NK-92 treated with Interleukin-12 subunit alpha and Interleukin-12 subunit beta, amount 100 ng/mL, for 24 hours (cell line): Measurements from ENCODE around the gene COL23A1.
"Not testable (repeated sequence)": the region's sequence is repeated elsewhere in the genome, so short reads cannot be mapped to it uniquely, and the experiment has no call there.

Experiments used
- DNase-seq: peaks from one replicate; lab custom pipeline; 2025; lab: John Stamatoyannopoulos, UW

COL23A1 gene

GRCh38 chr5:178319541-178320041, 270.6 kb downstream of the COL23A1 start:
- no peak for DNase-seq

GRCh38 chr5:178318893-178319292, 271.3 kb downstream of the COL23A1 start:
- DNase-seq = no peak

DNA sequence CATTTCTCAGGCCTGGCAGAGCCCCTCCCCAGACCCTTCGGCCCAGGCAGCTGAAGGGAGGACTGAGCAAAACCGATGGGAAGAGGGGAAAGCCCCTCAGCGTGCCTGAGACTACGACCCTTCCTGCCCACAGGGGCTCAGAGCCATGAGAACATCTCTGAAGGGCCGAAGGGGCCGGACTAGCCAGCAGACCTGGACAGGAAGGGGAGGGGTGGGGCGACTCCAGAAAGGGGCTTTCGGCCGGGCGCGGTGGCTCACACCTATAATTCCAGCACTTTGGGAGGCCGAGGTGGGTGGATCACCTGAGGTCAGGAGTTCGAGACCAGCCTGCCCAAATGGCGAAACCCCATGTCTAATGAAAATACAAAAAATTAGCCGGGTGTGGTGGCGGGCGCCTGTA, 271.8 kb downstream of the COL23A1 start:
- DNase-seq = no peak

GRCh38 chr5:178317727-178318126, 272.5 kb downstream of the COL23A1 start:
- not testable (repeated sequence) for DNase-seq

DNA sequence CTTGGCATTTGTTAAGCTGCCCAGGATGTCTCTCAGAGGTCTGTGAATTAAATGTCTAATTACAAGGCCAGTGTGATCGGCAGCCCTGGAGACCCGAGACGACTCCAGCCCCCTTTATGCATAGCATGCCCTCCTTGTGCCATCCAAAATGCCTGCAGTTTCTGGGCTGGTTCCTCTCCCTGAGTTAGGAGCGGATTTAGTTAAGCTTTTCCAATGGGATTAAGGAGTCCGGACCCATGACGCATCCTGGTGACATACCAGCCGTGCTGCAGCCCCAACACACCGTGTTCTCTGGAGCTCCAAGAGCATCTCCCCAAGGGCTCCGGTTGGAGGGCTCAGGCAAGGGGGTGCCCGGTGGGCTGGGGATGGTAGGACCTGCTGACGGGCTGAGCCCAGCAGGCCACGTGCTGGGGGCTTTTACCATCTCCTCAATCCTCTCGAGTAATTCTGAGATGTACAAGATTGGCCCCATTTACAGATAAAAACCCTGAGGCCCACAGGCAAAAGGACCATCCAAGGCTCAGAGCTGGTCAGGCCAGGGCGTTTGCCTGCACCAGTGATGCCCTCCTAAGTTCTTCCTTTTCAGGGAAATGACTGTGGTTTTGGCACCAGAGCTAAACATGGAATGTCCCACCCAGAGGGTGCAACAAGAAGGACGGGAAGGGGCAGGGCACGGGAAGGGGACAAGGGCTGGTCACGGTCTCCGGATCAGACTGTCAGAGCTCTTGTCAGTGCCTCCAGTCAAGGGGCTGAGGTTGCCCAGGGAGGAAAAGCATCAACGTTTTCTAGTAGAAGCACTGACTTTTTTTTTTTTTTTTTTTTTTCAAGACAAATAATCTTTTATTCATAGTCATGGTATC, 275.0 kb downstream of the COL23A1 start:
- DNase-seq = no peak

DNA sequence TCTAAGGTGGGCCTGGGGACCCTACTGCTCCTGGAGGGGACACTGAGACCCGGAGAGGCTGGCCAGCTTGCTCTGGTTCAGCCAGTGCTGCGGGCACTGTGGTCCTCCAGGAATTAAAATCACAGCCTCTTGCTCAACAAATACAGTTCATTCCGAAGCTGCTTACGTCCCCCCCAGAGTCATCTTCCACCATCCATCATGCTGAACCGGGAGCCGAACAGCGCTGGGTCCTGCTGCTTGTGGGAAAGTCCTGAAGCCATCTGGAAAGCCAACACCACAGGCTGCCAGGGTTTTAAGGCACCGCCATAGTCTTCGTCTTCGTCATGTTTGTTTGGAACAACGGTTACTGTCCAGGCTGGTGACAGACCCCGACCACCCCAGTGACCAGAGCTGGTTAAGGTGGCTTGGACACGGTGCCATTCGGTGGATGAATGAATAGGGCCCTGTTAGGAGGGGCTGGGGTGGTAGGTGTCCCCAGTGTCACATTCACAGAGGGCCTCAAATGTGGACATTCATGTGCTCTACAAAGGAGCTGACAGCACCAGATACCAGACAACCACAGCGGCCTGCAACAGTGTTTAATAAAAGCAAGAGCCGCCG, 276.0 kb downstream of the COL23A1 start:
- no peak for DNase-seq

- no peak for DNase-seq
Observed at GRCh38 chr5:178313316-178313715, 276.9 kb downstream of the COL23A1 start.

GRCh38 chr5:178312880-178313282, 277.3 kb downstream of the COL23A1 start:
- no peak for DNase-seq

GRCh38 chr5:178310130-178310865, 279.9 kb downstream of the COL23A1 start:
- no peak for DNase-seq

DNA sequence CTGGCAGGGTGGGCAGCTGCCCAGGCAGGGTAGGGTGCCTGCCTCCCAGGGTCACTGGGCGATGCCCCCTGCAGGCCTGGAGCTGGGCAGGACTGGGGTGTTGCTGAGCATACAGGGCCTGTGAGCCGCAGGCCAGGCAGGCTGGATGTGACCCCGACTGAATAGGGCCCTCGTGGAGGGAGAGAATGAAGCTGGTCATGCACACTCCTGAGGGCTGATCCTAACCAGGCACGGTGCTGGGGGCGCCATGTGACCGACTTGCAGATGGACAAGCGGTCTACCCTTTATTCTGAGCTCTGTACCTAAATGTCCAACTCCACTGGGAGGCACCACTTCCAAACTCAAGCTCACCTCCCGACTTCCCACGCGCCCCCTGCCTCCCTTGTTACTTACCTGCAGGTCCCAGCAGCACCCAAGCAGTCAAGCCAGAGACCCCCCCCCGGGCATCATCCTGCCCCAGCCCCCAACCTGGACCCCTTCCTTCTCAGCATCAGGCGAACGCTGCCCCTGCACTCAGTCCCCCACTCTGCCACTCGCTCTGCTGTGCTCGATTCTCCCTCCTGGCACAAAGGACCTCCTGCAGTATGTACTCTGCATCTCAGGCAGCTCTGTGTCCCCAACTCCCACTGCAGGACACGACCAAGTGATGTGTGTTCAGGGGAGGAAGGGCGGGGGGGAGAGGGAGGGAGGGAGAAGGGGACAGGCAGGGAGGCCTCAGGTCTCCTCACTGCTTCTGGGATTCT, 280.8 kb downstream of the COL23A1 start:
- no peak for DNase-seq

- DNase-seq = no peak
Observed at GRCh38 chr5:178308541-178309092, 281.6 kb downstream of the COL23A1 start.

- no peak for DNase-seq
Observed at GRCh38 chr5:178307267-178308045, 282.7 kb downstream of the COL23A1 start.

DNA sequence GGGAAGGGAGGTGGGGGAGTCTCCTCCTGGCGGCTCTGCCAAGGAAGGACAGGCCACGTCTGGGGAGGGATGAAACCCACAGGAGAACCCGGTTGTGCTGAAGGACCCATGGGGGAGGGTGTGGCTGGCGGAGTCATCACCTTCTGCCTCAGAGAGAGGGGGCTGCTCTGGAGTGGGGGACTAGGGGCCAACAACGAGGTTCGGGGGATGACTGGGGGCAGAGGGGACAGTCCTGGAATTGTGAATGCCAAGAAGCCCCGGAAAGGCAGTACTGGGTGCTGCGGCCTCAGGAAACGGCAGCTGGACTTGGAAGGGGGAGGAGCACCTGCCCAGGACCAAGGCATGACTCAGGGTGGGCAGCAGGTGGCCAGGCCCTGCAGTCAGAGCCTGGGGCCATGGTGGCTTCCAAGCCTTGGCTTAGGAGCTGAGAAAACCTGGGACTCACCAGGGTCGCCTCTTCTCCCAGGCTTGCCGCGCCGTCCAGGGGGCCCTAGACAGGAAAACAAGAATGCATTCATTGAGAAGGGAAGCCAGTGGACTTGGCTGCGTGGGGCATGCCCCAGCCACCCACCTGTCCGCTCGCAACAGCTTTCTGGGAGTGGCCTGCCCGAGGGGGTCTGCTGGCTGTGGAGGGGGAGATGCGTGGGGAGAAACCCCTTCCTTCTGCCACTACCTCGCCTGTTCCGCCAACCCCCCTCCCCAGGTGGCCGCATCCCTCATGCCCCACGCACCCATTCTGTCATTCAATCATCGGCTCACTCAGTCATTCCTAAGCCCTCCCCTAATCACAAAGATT, 283.6 kb downstream of the COL23A1 start:
- DNase-seq = no peak

DNA sequence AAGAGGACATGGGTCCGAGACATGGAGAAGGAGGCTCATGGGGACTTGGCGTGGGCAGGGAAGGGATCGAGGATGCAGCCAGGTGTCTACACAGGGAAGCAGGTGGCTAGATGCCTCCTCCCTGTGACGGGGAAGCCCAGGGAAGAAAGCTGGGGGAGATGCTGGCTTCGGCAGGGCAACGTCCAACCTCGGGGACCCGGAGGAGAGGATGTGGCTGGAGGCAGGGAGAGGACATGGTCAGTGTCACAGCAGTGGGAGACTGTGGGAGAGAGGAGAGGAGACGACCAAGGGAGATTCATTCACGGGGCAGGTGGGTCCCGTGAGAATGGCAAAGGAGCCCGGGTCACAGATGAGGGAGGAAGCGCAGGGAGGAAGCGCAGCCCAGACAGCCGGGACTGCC, 284.4 kb downstream of the COL23A1 start:
- DNase-seq = no peak

DNA sequence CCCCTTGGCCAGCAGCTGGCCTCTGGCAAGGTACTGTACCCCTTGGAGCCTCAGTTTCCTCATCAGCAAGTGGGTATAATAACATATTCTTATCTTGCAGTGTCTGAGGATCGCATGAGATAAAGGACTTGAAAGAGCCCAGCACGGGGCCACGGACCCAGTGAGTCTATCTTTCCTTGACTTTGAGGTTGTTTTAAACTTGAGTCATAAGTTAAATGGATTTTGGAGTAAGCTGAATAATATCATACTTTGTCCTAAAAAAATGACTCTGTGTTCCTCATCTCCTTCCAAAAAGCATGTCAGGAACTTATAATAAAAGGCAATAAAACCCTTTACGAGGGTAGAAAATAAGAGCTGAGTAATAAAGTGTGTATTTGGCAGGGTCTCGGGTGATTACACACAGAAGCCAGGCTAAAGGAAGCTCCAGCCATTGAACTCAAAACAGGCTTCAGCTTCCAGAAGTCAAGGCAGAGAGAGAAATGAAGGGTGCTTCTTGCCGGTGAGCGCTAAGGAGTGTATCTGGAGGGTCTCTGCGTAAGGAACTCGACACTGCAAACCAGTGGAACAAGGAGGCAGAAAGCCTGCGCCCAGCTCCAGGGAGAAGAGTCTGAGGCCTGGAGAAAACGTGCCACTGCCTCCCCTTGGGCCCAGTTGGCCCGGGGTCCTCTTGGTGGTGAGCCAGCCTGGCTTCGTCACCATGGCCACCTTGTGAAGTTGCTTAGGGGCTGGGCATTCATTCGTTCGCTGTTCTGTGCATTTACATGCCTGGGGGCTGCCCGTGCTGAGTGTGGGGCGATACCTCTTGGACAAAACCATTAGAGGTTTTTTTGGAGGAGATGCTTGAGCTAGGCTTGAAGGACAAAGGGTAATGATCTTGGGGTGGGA, 285.2 kb downstream of the COL23A1 start:
- no peak for DNase-seq

- no peak for DNase-seq
Observed at GRCh38 chr5:178304016-178304415, 286.2 kb downstream of the COL23A1 start.

GRCh38 chr5:178302321-178302720, 287.9 kb downstream of the COL23A1 start:
- DNase-seq = not testable (repeated sequence)

- DNase-seq = no peak
Observed at GRCh38 chr5:178301641-178302040, 288.6 kb downstream of the COL23A1 start.

GRCh38 chr5:178298283-178298807, 291.8 kb downstream of the COL23A1 start:
- DNase-seq = no peak
